Right ventricle myocardium inferior (tissue), 1 donor: ENCODE data around the gene MAP3K14. TPM values are rescaled to one million over a fixed set of nuclear protein-coding genes. Genes with fewer than 3 reads are reported as not detected.

Experiments used
- ATAC-seq: fragments of 200-7000 bp; cut with Tn5 transposase; one replicate; pipeline ENCODE4 v1.9.1; 2020; ENCODE audit warnings: mild to moderate bottlenecking, moderate library complexity
- DNase-seq: peaks from one replicate; pipeline ENCODE4 v3.0.0; 2021; ENCODE audit errors: missing footprints
- intact Hi-C: fragments of 100-400 bp; cut with DNase I; formaldehyde crosslinking; loops from one replicate; pipeline ENCODE4 v1.11.0; 2022
- total RNA-seq: library from RNA; stranded (reverse); fragmentation: NEBNext Ultra II Directional; extraction: Animal tissue kit (Norgen Biotek cat#: 25700); gene quantifications from one replicate; pipeline ENCODE4 v1.2.1, GENCODE V29; 2021
- donor health status: DM: no; HTN: yes; CAD: no; lungs with severe emphysema.

The MAP3K14 gene
- total RNA-seq, 1 donor from 2014 or later = 14.4 TPM

DNA sequence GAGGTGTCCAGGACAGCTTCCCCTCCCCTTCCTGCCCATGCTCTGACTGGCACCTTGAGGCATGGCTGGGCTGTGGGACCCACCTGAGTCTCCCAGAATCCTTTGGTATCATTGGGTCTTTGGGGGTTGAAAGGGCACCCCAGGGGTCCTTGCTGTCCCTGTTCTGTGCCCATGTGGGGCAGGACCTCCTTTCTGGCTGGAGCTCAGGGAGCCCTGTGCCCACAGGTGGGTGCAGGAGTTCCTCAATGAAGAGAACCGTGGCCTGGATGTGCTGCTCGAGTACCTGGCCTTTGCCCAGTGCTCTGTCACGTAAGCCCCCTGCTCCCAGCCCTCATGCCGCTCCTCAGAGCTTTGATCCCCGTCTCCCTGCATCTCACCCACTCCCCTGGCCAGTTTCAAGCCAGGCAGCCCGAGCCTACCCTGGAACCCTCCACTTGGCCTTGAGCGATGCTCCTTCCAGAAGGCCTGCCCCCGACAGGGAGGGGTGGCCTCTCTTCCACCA is 83.3 kb downstream of the MAP3K14 start:
- ATAC-seq (no peak), DNase-seq (peak; percentile 34)
- intact Hi-C loops = no loop called here

- intact Hi-C loops = no loop called here
- ATAC-seq = no peak
- peak; percentile 26 for DNase-seq
Observed at GRCh38 chr17:45232514-45233422, 84.1 kb downstream of the MAP3K14 start.

DNA sequence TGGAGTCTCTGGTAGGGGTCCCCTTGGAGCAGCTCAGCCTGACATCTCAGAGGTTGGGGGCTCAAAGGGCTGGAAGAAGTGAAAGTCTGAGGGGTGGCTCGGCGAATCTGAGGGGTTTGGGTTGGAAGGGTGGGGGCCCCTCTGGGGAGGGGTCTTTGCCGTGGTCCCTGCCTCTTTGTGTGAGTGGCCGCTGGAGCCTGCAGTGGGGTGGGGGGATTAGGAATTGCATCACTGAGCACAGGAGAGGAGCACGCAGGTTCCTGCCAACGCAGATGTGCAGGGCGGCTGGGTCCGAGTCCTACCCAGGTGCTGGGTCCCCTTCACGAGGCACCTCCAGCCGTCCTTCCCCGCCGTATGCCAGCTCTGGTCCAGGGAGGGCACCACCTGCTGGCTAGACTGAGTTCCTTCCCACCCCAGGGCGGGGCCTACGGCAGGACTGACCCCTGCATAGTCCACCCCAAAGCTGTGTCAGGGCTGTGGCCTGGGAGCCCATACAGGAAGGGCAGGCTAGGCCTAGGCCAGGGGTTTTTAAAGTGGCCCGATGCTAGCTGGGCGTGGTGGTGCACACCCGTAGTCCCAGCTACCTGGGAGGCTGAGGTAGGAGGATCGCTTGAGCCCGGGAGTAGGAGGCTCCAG is 85.2 kb downstream of the MAP3K14 start:
- intact Hi-C loops = no loop called here
- DNase-seq (peak; percentile 74), ATAC-seq (no peak)

GRCh38 chr17:45230787-45231480 is 85.9 kb downstream of the MAP3K14 start:
- ATAC-seq (peak; percentile 18), DNase-seq (peak; percentile 85)
- intact Hi-C loops = no loop called here

DNA sequence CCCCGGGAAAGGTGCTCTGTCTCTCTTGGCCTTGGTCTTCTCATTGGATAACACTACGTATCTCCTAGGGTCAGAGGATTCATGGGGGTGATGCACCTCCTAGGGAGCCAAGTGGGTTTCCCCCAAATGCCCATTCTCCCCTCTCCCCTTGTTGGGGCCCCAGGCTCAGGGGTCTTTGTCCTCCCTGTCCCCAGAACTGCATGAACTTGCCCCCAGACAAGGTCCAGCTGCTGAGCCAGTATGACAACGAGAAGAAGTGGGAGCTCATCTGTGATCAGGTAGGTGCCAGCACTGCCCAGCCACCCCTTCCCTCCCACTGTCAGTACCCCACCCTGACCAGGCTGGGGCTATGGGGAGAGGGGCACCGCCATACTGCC is 86.4 kb downstream of the MAP3K14 start:
- intact Hi-C loops = no loop called here
- ATAC-seq = no peak
- DNase-seq = no peak

DNA sequence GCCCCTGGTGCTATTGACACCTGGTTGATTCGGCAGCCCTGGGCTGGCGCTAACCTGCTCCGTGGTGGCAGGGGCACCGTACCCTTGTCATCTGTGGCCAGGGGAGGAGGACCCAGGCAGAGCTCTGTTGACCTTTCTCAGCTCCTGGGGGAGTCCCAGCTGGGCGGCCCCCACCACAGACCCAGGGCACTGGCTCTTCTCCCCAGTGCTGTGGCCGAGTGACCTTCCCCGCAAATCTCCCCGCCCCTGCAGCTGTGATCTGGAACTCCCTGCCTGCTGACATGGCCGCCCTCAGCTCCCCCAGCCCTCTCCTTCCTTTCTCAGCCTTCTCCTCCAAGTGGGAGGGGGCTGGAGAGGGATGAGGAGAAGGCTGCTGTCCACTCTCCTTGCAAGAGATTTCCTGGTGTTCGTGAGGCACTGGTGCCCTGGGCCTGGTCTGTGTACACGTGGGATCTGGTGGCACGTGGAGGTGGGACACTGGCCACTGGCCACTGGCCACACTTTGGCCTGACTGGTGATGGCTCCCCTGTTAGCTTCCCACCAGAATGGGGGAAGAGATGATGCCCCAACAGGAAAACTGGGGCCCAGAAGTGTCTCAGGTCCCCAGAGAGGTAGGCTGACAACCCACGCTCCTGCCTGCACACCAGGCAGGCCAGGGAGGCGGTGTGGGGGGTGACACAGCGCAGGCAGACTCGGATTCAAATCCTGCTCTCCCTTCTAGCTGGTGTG is 87.0 kb downstream of the MAP3K14 start:
- peak; percentile 24 for ATAC-seq
- intact Hi-C loops = no loop called here
- DNase-seq = peak; percentile 80

- intact Hi-C loops = no loop called here
- DNase-seq (peak; percentile 97), ATAC-seq (peak; percentile 80)
Observed at GRCh38 chr17:45228763-45229539, 87.9 kb downstream of the MAP3K14 start.

DNA sequence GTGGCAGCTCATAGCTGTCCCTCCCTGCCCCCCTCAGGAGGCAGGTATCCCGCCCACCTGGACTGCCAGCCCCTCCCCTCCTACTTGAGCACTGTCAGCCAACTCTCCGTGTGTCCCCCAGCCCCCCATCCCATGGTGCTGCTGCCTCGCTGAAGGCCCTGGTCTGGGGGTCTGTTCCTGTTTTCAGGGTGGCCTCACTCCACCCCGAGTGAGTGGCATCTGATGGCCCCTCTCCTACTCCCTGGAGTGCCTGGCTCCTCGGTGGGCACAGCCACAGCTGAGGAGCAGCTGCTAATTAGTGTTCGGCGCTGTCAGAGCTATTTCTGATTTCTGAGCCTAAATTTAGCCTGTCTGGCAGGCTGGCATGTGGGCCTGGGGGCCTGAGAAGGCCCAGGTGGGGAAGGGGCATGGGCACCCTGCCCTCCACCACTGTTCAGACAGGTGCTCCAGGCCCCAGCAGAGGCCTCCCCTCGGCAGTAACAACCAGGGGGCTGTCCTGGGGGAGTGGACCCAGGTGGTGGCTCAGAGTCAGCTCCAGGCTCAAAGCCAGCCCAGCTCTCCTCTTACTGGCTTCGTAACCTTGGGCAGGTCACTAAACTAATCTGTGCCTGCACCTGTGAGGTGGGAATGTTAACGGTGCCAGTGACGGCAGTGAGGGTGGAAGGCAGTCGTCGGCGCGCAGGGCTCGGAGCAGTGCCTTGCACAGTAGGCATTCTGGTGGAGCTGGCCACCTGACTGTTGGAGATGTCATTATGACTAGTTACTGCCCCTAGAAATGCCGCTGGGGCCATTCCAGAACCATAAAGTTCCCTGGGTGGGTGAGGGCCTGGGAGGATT is 88.7 kb downstream of the MAP3K14 start:
- ATAC-seq = no peak
- intact Hi-C loops = no loop called here
- DNase-seq = peak; percentile 65

DNA sequence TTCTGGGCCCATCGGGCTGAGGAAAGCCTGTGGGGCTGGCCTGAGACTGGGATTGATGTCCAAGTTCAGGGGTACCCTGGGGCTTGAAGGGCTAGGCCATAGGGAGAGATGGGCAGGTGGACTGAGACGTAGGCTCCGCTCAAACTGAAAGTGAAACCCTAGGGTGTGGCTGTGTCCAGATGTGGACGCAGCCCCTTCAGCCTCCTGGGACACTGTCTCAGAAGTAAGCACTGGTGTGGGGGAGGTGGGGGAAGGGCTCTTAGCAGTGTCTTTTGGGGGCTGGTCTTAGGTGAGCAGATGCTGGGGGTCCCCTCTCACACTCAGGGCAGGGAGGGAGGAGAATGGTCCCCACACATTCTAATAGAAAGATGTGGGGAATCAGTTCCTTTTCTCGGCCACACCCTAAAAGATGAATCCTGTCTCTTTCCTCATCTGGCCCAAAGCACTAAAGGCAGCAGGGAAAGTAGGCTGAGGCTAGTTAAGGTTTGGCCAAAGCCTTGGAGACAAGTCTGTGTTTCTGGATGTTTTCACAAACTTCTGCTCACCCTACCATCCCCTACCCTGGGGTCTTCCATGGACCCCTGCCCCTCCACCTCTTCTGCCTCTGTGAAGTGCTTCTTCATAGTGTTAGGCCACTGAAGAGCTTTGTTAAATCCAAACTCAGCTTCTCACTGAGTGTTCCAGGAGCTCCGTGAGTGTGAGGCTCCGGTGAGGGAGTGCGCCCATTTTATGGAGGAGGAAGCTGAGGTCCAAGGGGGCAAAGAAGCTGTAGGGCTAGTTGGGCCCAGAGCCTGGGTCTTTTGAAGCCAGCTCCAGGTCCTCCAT is 89.5 kb downstream of the MAP3K14 start:
- intact Hi-C loops = no loop called here
- ATAC-seq (no peak), DNase-seq (peak; percentile 72)

DNA sequence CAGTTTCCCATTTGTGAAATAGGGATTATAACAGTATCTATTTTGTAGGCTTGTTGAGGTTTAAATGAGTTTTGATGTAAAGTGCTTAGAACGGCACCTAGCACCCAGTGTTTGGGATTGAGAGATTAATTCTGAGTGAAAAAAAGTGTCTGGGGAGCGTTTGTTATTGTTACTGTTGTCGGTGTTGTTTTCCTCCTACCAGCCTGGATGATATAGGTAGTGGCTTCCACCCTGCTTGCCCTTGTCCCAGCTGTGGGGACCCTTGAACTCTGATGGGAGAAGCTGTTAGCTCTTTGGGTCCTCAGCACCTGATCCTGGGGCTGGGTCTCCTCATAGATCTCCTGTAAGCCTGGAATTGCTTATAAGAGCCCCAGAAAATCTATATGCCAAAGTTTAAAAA is 90.2 kb downstream of the MAP3K14 start:
- intact Hi-C loops = no loop called here
- ATAC-seq (no peak), DNase-seq (no peak)

- DNase-seq (peak; percentile 92), ATAC-seq (peak; percentile 5)
- intact Hi-C loops = no loop called here
Observed at GRCh38 chr17:45225964-45226530, 90.8 kb downstream of the MAP3K14 start.

GRCh38 chr17:45225051-45225700 is 91.6 kb downstream of the MAP3K14 start:
- DNase-seq (peak; percentile 71), ATAC-seq (no peak)
- intact Hi-C loops = no loop called here

DNA sequence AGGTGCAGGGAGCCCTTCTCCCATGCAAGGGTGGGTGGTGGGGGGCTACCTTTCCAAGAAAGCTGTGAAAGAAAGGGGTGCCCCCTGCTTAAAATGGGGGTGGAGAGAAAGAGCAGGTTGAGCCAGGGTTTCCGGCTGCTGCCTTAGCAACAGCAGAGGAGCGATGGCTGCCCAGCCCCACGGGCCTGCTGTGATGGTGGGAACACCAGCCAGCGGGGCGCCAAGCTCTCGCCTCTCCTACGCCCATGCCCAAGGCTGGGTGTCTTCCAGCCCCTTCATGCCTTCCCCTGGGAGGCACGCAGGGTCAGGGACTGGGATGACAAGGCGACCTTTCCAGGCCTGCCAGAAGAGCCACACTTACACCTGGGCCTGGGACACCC is 92.2 kb downstream of the MAP3K14 start:
- DNase-seq (peak; percentile 72), ATAC-seq (no peak)
- intact Hi-C loops = loop anchor here (5.0 kb wide), 2 partner anchors 38 to 53 kb away; partner anchors contain the start of gene SPATA32

DNA sequence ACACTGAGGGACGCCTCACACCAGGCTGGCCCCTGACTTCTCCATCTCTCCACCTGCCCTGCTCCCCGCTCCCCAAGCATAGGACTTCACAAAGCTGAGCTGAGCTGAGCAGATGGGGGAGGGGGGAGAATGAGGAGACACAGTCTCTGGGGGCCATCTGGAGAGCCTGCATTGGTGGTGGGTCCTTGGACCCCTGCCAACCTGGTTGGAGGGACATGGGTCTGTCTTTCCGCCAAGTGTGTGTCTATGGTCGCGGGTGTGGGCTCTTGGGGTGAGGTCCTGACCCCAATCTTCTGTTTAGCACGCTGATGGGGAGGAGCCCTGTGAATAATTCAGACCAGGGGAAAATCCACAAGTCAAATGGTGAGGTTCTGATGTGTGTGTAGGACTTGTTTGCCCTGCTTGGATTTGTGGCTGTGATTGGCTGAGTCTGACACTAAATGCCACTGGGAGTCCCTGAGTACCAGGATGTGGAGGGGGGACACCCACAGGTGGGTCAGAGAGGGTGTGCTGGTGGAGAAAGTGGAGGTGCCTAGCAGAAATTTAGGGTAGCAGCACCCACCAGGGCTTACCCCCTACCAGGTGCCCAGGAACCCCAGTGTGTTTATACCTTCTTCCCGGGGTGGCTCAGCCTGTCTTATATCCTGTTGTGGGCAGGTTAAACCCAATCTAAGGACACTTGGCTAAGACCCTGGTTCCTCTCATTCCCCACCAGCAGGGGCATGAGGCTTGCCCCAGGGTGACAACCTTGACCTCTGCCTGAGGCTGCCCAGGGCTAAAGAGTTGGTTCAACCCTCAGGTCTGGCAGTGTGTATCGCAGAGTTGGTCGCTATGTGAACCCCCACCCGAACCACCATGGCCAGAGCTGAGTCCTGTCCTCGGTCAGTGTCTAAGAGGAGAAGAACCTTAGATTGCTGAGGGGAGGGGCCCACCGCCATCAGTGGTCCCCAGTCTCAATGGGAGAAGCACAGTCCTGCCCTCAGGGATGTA is 93.0 kb downstream of the MAP3K14 start:
- ATAC-seq = no peak
- DNase-seq = peak; percentile 57
- intact Hi-C loops = loop anchor here (5.0 kb wide), 2 partner anchors 38 to 53 kb away; partner anchors contain the start of gene SPATA32
